Stomach (tissue), 19 donors: ENCODE data around the gene MGAT2. TPM values are rescaled to one million over a fixed set of nuclear protein-coding genes. Genes with fewer than 3 reads are reported as not detected.
A peak's percentile ranks its signal among the peaks of the same experiment; 100 is the strongest.

ENCODE experiments used
- DNase-seq, 2 donors: peaks; one replicate each; pipeline versions ENCODE4 v3.0.0 to v3.0.0-alpha.2; 2013 to 2019
- H3K27ac ChIP-seq, 5 donors: fragments of 200-600 bp in 4 of 5; sonication (generic) in 4 of 5; one replicate each; pipeline ENCODE4 v1.5.1; 2013 to 2019; ENCODE audit warnings: mild to moderate bottlenecking in 1 of 5, moderate library complexity in 1 of 5
- H3K27me3 ChIP-seq, 3 donors: fragments of 200-600 bp; sonication (generic); one replicate each; pipeline ENCODE4 v1.5.1; 2017 to 2019; ENCODE audit warnings: mixed run types in 1 of 3
- H3K36me3 ChIP-seq, 4 donors: fragments of 200-600 bp; sonication (generic); 1 replicate in 3 of 4; 2 replicates in 1 of 4; pipeline ENCODE4 v1.5.1; 2016 to 2019
- H3K4me1 ChIP-seq, 4 donors: fragments of 200-600 bp; sonication (generic); one replicate each; pipeline ENCODE4 v1.5.1; 2016 to 2019
- H3K4me3 ChIP-seq, 4 donors: fragments of 200-600 bp; sonication (generic) in 3 of 4; one replicate each; pipeline ENCODE4 v1.5.1; 2016 to 2019; ENCODE audit warnings: mild to moderate bottlenecking in 1 of 4
- H3K9me3 ChIP-seq, 4 donors: fragments of 200-600 bp; sonication (generic); one replicate each; pipeline ENCODE4 v1.5.1; 2016 to 2019
- CTCF ChIP-seq, 7 experiments: fragments of 450-650 bp in 4 of 7; fragments of 200-600 bp in 3 of 7; sonication (generic) in 3 of 7; IDR thresholded peaks; one replicate each; pipeline ENCODE4 v1.5.1; 2016 to 2019; ENCODE audit warnings: antibody characterized with exemption in 7 of 7, control low read depth in 2 of 7, mild to moderate bottlenecking in 1 of 7
- EP300 ChIP-seq: sonication (generic); formaldehyde crosslinking; IDR thresholded peaks from one replicate; pipeline ENCODE4 v1.6.1; 2017; ENCODE audit warnings: antibody characterized with exemption
- POLR2A ChIP-seq, 4 donors: fragments of 450-650 bp; IDR thresholded peaks; one replicate each; pipeline ENCODE4 v1.6.1; 2016; ENCODE audit warnings: antibody characterized with exemption in 4 of 4, control low read depth in 2 of 4, mild to moderate bottlenecking in 1 of 4, moderate library complexity in 1 of 4
- POLR2AphosphoS5 ChIP-seq, 3 donors: sonication (generic); formaldehyde crosslinking; IDR thresholded peaks; one replicate each; pipeline ENCODE4 v1.6.1; 2016; ENCODE audit warnings: antibody characterized with exemption in 3 of 3
- WGBS, 5 donors: extraction: QIAGEN DNeasy Blood & Tissue Kit in 3 of 5; methylation state at CpG; one replicate each; pipeline versions ENCODE4 v1.1.5 to v1.1.7; 2013 to 2018; 5-methylcytosine and 5-hydroxymethylcytosine counted together
- intact Hi-C: fragments of 100-400 bp; cut with DNase I; formaldehyde crosslinking; loops from one replicate; pipeline ENCODE4 v1.15.1; 2023; ENCODE audit warnings: low total_unique reads
- long read RNA-seq, 10 donors: transcript quantifications; one replicate each; lab custom pipeline, GENCODE V29; 2026
- polyA plus RNA-seq, 3 donors: library from polyadenylated mRNA; stranded (reverse); fragments of 200-250 nt; gene quantifications; one replicate each; pipeline ENCODE4 v1.2.3, GENCODE V29; 2013
- total RNA-seq, 5 donors: library from RNA; depleted of rRNA; stranded (reverse); fragments of >200 nt; gene quantifications; one replicate each; pipeline versions ENCODE4 v1.1.0 to v1.2.3, GENCODE V29; 2014 to 2016
- donor health status: healthy with polysubstance abuse.
- donor health status: Bipolar disorder and iron deficiency.
- donor health status: healthy.

Gene MGAT2
- total RNA-seq (10 to 100 TPM in 4 of 5 donors, under 1 TPM in 1; 0.58 to 58.2 (median 20.0) TPM), polyA plus RNA-seq (10 to 100 TPM; 10.8 to 12.6 (median 11.3) TPM)
- long read RNA-seq, donor 1, transcript MGAT2-201 (1 exons, 2,687 nt) = major isoform, 20 of 20 reads
- long read RNA-seq, donor 1, partial matches to known transcripts = 0 of 20 reads
- long read RNA-seq, donor 1, other reads (novel, unspliced or antisense) = 0 of 20 reads
- long read RNA-seq, donor 2, transcript MGAT2-201 (1 exons, 2,687 nt) = major isoform, 26 of 60 reads
- long read RNA-seq, donor 2, partial matches to known transcripts = 25 of 60 reads
- long read RNA-seq, donor 2, other reads (novel, unspliced or antisense) = 9 of 60 reads
- long read RNA-seq, donor 3, transcript MGAT2-201 (1 exons, 2,687 nt) = major isoform, 14 of 30 reads
- long read RNA-seq, donor 3, partial matches to known transcripts = 0 of 30 reads
- long read RNA-seq, donor 3, other reads (novel, unspliced or antisense) = 16 of 30 reads
- long read RNA-seq, donor 4 = 0 reads
- long read RNA-seq, donor 5, transcript MGAT2-201 (1 exons, 2,687 nt) = major isoform, 21 of 21 reads
- long read RNA-seq, donor 5, partial matches to known transcripts = 0 of 21 reads
- long read RNA-seq, donor 5, other reads (novel, unspliced or antisense) = 0 of 21 reads
- long read RNA-seq, donor 6, transcript MGAT2-201 (1 exons, 2,687 nt) = major isoform, 53 of 53 reads
- long read RNA-seq, donor 6, partial matches to known transcripts = 0 of 53 reads
- long read RNA-seq, donor 6, other reads (novel, unspliced or antisense) = 0 of 53 reads
- long read RNA-seq, donor 7, transcript MGAT2-201 (1 exons, 2,687 nt) = major isoform, 21 of 21 reads
- long read RNA-seq, donor 7, partial matches to known transcripts = 0 of 21 reads
- long read RNA-seq, donor 7, other reads (novel, unspliced or antisense) = 0 of 21 reads
- long read RNA-seq, donor 8, transcript MGAT2-201 (1 exons, 2,687 nt) = major isoform, 20 of 20 reads
- long read RNA-seq, donor 8, partial matches to known transcripts = 0 of 20 reads
- long read RNA-seq, donor 8, other reads (novel, unspliced or antisense) = 0 of 20 reads
- long read RNA-seq, donor 9, transcript MGAT2-201 (1 exons, 2,687 nt) = major isoform, 31 of 31 reads
- long read RNA-seq, donor 9, partial matches to known transcripts = 0 of 31 reads
- long read RNA-seq, donor 9, other reads (novel, unspliced or antisense) = 0 of 31 reads
- long read RNA-seq, donor 10, transcript MGAT2-201 (1 exons, 2,687 nt) = major isoform, 13 of 13 reads
- long read RNA-seq, donor 10, partial matches to known transcripts = 0 of 13 reads
- long read RNA-seq, donor 10, other reads (novel, unspliced or antisense) = 0 of 13 reads

GRCh38 chr14:49620182-49621113 is at the start of gene MGAT2, which contains the start of gene RPL36AL:
TSS of gene MGAT2 (plus strand) at chr14:49620799. CDS start at chr14:49621269, 470 bp downstream.
TSS of gene RPL36AL (minus strand) at chr14:49620626. CDS start at chr14:49619104, 1,522 bp downstream.
- Histone ChIP-seq H3K36me3 (peaks cover 8 to 27% (median 24%) of the 10 kb centered on the region in 4 donors), H3K27me3 (no peaks in the 10 kb centered on the region), H3K4me1 (peaks cover 25 to 70% (median 49%) of the 10 kb centered on the region in 4 donors), H3K4me3 (peak within 1 kb of the TSS; percentile 86 to 97 (median 91)), H3K9me3 (no peaks in the 10 kb centered on the region), H3K27ac (peak within 1 kb of the TSS; percentile 92 to 96 (median 95))
- WGBS, 5 donors = 0 to 1% (median 0%) methylated on average over 75 to 85 of the region's 85 CpGs
- DNase-seq = peak; percentile 98 to 99
- TF ChIP-seq POLR2AphosphoS5 (IDR thresholded peaks at IDR 0.05) = peak; percentile 86 to 98 (median 97)
- TF ChIP-seq EP300 = no peak
- peak in 2 of 4 donors; percentile 83 to 98 for TF ChIP-seq POLR2A (IDR thresholded peaks at IDR 0.05)
- TF ChIP-seq CTCF (IDR thresholded peaks at IDR 0.05) = peak in 5 of 7 experiments; percentile 22 to 61 (median 34)
- intact Hi-C loops = no loop called here

GRCh38 chr14:49574038-49574437 is 46.6 kb upstream of the MGAT2 start:
- no peaks in the 10 kb centered on the region for H3K9me3 ChIP-seq
- peaks cover 15 to 50% (median 32%) of the 10 kb centered on the region in 4 donors for H3K36me3 ChIP-seq
- 83 to 90% (median 84%) methylated on average over 5 of the region's 5 CpGs for WGBS, 5 donors
- no peak overlapping the region for H3K4me3 ChIP-seq
- no peak overlapping the region for H3K27ac ChIP-seq
- TF ChIP-seq CTCF (IDR thresholded peaks at IDR 0.05) = no peak
- no peak for TF ChIP-seq POLR2A (IDR thresholded peaks at IDR 0.05)
- TF ChIP-seq EP300 = no peak
- no peak for TF ChIP-seq POLR2AphosphoS5 (IDR thresholded peaks at IDR 0.05)
- intact Hi-C loops = no loop called here
- no peaks in the 10 kb centered on the region for H3K4me1 ChIP-seq
- no peaks in the 10 kb centered on the region for H3K27me3 ChIP-seq
- DNase-seq = no peak

- H3K4me3 ChIP-seq = no peak overlapping the region
- TF ChIP-seq POLR2A (IDR thresholded peaks at IDR 0.05) = no peak
- no peak for TF ChIP-seq CTCF (IDR thresholded peaks at IDR 0.05)
- TF ChIP-seq EP300 = no peak
- no peak for TF ChIP-seq POLR2AphosphoS5 (IDR thresholded peaks at IDR 0.05)
- DNase-seq = no peak
- no peaks in the 10 kb centered on the region for H3K27me3 ChIP-seq
- H3K27ac ChIP-seq = no peak overlapping the region
- H3K36me3 ChIP-seq = peaks cover 23 to 53% (median 48%) of the 10 kb centered on the region in 4 donors
- H3K4me1 ChIP-seq = peaks cover 5 to 19% (median 10%) of the 10 kb centered on the region in 4 donors
- no peaks in the 10 kb centered on the region for H3K9me3 ChIP-seq
- WGBS, 5 donors = 94 to 100% (median 96%) methylated on average over 1 of the region's 1 CpG
- intact Hi-C loops = no loop called here
Observed at GRCh38 chr14:49578141-49578540, 42.5 kb upstream of the MGAT2 start.
